GM21723 (cell line): ENCODE results near the gene TMEM106B.
A peak's percentile ranks its signal among the peaks of the same experiment; 100 is the strongest.
"Not testable (repeated sequence)": the region's sequence is repeated elsewhere in the genome, so short reads cannot be mapped to it uniquely, and the experiment has no call there.

Source experiments
- ATAC-seq: cut with Tn5 transposase; IDR thresholded peaks from one replicate; pipeline ENCODE4 v1.9.1; 2021; ENCODE audit warnings: mild to moderate bottlenecking, moderate library complexity; ENCODE audit not compliant: unreplicated experiment

TMEM106B gene

DNA sequence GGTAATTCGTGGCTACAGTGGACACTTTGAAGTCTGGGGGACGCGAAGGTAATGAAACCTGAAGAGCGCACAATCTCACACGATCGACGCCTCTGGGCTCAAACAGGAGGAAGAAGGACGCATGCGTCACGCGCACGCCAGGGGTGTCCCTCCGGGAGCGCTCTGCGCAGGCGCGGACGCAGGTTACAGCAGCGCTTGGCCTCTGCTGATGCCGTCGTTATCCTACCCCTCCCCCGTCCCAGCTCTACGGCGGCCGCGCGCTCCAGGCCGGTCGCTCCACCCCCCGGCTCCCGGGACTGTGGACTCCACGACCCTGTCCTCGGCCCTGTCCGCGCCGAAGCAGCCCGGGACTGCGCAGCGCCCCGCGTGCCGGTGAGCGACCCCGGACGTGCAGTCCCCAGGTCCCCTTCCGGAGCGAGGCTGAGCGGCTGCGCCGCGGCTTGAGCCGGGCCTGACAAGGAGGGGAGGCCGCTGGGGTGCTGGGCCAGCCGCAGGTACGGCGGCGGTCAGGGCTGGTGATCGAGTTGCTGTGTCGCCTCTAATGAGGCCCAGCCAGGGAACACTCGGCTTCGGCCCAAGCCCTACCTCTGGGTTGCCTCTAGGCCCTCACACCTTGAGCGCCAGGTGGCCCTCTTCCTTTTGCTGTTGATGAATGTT is at the start of gene TMEM106B:
TMEM106B (plus strand) TSS at position 241 of the 657 bp plus-strand sequence. CDS start 3,517 bp downstream, outside the sequence.
- ATAC-seq = peak; percentile 96

GRCh38 chr7:12162415-12163113 is 48.5 kb upstream of the TMEM106B start:
- ATAC-seq = no peak

- ATAC-seq = not testable (repeated sequence)
Observed at GRCh38 chr7:12168065-12168464, 43.0 kb upstream of the TMEM106B start.

GRCh38 chr7:12169981-12170820 is 40.9 kb upstream of the TMEM106B start:
- not testable (repeated sequence) for ATAC-seq

GRCh38 chr7:12173671-12174070 is 37.4 kb upstream of the TMEM106B start:
- ATAC-seq = no peak

DNA sequence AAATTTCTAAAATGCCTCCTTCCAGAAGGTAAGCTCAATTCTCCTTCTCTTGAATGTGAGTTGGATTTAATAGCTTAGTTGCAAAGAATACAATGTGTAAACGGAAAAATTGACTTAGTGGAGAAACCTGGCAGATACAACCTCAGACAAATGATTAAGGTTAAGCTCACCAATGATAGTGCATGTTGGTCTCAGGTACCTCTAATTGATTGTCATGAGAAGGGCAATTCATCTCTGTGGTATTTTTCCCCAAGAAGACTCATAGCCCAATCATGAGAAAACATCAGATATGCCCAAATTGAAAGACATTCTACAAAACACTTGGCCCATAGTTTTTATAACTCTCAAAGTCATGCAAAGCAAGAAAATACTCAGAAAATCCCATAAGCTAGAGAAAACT is 36.2 kb upstream of the TMEM106B start:
- no peak for ATAC-seq

- no peak for ATAC-seq
Observed at GRCh38 chr7:12178317-12178716, 32.8 kb upstream of the TMEM106B start.

GRCh38 chr7:12194426-12194825 is 16.7 kb upstream of the TMEM106B start:
- ATAC-seq = no peak

- ATAC-seq = no peak
Observed at GRCh38 chr7:12196386-12196785, 14.7 kb upstream of the TMEM106B start.

DNA sequence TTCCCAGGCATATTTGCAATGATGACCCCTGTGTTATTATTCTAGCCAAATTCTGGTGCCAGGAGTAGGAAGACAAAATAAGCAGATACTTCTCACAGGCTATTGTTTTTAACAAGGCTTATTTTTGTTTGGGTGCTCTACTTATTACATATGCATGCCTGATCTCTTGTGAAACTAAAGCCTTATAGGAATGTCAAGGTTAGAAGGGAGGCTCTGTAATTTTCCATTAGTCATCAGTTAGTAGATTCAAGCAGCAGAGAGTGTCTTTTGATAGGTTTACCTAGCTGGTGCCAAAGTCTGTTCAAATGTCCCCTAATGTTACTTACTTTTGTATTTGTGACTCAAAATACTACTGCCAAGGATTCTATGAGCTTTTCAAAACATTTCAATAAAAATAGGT is 11.7 kb upstream of the TMEM106B start:
- ATAC-seq = no peak

DNA sequence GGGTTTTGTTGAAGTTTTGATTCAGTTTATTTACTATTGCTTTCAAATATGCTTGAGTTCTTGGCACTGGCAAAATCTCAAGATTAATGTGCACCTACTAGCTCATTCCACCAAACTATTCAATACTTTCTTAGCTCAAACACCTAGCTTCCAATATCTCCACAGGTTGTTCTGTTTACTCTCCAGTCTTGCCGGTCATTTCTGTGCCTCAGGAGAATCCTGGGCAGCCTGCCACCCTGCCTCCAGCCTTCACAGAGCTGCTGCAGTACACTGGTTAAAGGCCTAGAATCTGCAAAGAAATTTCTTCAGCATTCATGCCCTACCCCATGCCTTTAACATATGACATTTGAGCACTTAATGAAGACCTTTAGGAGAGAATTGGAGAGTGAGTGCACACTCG is 4.0 kb upstream of the TMEM106B start:
- no peak for ATAC-seq

GRCh38 chr7:12209221-12209620 is 1.9 kb upstream of the TMEM106B start:
- no peak for ATAC-seq

- peak; percentile 45 for ATAC-seq
Observed at GRCh38 chr7:12210179-12211053, 678 bp upstream of the TMEM106B start.

GRCh38 chr7:12211711-12212485 is 804 bp downstream of the TMEM106B start:
- no peak for ATAC-seq

GRCh38 chr7:12217311-12217710 is 6.2 kb downstream of the TMEM106B start:
- ATAC-seq = no peak

DNA sequence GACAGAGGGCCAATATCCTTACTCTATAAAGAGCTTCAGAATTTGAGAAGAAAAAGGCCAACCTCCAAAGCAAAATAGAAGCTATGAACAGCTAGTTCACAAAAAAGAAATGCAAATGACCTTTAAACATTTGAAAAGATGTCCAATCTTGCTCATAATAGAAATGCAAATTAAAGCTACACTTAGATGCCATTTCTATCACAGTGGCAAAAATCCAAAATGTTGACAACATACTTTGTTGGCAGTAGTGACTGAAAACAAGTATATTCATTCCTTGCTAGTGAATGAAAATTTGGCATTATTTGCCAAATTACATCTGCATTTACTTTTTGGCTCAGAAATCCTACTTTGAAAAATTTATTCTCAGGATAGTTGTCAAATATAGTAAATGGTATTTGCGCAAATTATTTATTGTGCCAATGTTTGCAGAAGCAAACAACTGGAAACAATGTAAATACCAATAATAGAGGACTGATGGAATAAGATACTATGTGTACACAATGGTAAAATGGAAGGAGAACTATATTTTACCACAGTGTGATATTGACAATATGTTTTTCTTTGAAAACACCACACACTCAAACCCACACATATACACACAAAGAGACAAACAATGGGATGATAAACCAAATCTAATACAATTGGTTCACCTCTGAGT is 9.4 kb downstream of the TMEM106B start:
- ATAC-seq = no peak

DNA sequence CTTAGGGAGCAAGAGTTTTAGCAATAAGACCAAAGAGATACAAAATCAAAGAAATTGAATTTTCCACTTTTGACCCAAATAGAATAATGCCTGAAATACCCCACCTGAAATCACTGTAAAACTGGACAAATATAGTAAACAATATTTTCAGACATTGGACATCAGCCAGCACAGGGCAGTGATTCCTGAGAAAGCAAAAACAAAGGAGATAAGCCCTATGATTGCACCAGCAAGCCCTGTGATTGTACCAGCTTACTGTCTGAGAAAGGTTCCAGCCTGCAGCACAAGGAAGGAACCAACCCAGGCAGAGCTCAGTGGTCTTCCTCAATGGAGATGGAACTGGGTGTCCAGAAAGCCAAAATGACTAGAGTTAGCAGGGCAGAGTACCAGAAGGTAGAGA is 10.3 kb downstream of the TMEM106B start:
- no peak for ATAC-seq

- peak; percentile 96 for ATAC-seq
Observed at GRCh38 chr7:12222889-12223579, 11.9 kb downstream of the TMEM106B start.

DNA sequence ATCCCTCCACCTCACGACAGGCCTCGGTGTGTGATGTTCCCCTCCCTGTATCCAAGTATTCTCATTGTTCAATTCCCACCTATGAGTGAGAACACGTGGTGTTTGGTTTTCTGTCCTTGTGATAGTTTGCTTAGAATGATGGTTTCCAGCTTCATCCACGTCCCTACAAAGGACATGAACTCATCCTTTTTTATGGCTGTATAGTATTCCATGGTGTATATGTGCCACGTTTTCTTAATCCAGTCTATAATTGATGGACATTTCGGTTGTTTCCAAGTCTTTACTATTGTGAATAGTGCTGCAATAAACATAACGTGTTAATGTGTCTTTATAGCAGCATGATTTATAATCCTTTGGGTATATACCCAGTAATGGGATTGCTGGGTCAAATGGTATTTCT is 13.9 kb downstream of the TMEM106B start:
- not testable (repeated sequence) for ATAC-seq
